LNCAP (cell line): ENCODE data around the gene ROBO4.

Source experiments
- TF ChIP-seq, protein P1 (sequence below): fragments of 450-650 bp; IDR thresholded peaks from 2 replicates; pipeline ENCODE4 v1.5.1; 2017; ENCODE audit warnings: mild to moderate bottlenecking

ROBO4 gene

DNA sequence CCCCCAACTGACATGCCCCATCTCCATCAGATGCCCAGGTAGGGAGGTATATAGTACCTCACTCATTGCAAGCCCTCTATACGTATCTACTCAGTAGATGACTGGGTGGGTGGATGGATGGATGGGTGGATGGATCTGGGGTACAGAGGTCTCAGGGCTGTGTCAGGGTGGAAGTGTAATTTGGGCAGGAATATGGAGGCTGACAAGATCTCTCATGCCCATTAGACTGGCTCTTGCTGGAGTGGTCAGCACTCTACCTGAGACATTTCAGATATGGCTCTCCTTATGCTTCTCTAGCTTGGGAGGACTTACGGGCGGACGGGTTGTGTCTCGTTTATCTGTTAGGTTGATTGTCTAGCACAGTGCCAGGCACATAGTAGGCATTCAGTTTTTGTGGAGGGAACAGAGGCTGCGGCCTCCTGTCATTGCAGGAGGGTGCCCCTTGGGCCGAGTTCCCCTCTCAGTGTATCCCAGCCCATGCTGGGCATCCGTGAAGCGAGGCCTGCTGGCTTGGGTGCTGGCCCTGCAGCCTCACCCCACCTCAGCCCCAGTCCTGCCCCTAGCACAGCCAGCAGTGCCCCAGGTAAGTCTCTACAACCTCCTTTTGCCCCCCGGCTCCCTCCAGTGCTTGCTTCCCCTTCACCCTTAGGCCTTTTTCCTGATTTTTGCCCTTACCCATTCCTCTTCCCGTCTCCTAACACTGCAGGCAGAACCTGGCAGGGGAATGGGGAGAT lies 18.7 kb downstream of the ROBO4 start:
- TF ChIP-seq, protein P1, sequence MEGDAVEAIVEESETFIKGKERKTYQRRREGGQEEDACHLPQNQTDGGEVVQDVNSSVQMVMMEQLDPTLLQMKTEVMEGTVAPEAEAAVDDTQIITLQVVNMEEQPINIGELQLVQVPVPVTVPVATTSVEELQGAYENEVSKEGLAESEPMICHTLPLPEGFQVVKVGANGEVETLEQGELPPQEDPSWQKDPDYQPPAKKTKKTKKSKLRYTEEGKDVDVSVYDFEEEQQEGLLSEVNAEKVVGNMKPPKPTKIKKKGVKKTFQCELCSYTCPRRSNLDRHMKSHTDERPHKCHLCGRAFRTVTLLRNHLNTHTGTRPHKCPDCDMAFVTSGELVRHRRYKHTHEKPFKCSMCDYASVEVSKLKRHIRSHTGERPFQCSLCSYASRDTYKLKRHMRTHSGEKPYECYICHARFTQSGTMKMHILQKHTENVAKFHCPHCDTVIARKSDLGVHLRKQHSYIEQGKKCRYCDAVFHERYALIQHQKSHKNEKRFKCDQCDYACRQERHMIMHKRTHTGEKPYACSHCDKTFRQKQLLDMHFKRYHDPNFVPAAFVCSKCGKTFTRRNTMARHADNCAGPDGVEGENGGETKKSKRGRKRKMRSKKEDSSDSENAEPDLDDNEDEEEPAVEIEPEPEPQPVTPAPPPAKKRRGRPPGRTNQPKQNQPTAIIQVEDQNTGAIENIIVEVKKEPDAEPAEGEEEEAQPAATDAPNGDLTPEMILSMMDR, result no peak

DNA sequence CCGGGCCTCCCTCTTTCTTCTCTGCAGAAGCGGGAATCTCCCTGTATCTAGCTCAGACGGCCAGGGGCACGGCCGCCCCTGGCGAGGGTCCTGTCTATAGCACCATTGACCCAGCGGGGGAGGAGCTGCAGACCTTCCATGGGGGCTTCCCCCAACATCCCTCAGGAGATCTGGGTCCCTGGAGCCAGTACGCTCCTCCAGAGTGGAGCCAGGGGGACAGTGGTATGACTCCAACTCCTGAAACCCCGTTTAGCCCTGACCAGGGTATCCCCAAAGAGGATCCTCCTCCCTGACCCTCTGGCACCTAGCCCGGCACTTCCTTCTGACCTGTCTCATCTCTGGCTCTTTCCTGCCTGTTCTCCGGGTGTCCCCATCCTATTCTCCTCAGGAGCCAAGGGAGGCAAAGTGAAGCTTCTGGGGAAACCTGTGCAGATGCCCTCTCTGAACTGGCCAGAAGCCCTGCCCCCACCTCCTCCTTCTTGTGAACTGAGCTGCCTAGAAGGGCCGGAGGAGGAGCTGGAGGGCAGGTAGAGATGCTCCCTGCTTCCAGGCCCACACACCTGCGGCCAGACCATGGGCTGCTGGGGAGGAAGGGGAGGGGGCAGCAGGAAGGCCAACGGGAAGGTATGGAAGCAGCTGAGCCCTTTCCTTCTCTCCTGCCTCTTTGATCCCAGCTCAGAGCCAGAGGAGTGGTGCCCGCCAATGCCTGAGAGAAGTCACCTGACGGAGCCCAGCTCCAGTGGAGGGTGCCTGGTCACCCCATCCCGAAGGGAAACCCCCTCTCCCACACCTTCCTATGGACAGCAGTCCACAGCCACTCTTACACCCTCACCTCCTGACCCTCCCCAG lies 19.5 kb downstream of the ROBO4 start:
- TF ChIP-seq, protein P1, result no peak

DNA sequence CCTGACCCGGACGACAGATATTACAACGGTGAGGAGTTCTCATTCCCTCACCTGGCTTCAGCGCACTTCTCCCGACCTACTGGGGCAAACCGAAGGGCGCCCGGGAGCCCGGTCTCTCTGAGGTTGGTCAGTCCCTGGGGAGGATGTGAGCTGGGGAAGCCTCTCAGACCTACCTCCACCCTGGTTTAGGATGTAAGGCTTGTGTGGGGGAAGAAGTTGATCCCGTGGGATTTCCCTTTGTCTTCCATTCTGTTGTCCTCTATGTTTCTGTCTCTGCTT lies 20.1 kb downstream of the ROBO4 start:
- TF ChIP-seq, protein P1, result no peak

DNA sequence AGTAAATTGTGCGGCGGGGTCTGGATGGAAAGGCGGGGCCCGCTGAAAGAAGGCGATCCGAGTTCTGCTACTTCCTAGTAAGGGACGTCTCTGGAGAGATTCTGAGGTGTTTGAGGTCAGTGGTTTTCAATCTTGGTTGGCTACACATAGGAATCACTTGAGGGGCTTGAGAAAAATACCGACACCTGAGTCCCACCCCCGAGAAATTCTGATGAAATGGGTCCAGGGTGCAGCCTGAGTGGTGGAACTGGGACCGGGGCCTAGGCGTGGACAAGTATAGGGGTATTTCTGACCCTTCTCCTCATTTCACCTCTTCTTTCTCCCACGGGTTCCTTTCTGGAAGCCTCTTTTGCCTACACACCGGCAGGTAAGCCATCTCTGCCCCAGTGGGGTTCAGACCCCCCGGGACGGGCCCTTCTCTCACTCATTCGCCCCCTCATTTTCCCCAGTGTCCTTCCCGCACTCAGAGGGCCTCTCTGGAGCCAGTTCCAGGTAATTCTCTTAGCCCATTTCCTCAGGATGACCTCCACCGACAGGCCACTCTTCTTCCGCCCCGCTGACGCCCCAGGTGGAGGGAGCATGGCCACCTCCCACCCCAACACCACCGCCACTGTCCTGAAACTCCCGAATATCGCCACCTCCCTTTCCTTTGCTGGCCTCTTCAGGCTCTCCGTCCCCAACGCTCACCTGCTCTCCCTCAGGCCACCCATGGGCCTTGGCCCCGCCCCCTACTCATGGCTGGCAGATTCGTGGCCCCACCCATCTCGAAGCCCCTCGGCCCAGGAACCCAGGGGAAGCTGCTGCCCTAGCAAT lies 20.6 kb downstream of the ROBO4 start:
- TF ChIP-seq, protein P1, result no peak

DNA sequence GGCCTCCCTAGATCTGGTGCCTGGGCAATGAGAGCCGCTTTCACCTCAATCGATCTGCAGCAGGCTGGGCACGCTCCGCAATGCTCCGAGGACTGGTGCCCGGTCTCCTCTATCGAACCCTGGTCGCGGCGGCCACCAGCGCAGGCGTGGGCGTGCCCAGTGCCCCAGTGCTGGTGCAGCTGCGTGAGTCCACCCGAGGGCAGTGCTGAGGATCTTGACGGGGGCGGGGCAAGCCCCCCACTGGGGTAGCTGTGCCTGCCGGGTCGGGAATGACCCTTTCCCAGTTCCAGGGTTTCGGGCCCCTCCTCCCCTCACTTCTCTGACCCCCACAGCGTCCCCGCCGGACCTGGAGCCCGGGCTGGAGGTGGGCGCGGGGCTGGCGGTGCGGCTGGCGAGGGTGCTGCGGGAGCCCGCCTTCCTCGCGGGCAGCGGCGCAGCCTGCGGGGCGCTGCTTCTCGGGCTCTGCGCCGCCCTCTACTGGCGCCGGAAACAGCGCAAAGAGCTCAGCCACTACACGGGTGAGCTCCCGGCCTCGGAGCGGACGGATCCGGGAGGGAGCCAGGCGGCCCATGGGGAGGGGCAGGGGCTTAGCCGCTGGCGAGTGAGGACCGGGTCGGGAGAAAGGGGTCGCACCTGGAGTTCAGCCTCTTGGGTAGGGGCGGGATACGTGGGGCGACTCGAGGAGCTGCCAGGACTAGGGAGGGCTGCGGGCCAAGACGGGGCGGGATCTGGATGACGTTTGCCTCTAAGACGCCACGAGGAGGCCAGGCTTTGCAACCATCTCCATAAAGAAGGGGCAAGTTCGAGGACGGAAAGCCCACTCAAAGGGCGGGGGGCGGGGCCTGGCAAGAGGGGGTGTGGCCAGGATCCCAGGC lies 21.5 kb downstream of the ROBO4 start:
- TF ChIP-seq, protein P1, result peak; percentile 90

DNA sequence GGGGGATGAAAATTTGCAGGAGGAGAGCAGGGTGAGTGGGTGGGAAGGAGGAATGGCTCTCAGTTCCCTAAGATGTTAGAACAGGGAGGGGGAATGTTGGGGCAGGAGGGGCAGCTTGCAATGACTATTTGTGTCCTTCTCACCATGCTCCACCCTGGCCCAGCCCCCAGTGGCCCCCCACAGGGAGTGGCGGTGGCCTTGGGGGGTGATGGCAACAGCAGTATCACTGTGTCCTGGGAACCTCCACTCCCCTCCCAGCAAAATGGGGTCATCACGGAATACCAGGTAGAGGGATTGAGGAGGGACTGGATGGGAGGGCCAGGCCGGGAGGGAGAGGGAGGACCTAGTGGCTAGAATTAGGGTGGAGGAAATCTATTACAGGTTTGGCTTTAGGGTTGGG lies 22.3 kb downstream of the ROBO4 start:
- TF ChIP-seq, protein P1, result no peak
